IMR-90 (cell line): ENCODE results near the gene PCBP1.

Experiments used
- BHLHE40 ChIP-seq: fragments of 150-350 bp; IDR thresholded peaks from 2 replicates; pipeline ENCODE4 v1.6.1; 2016; ENCODE audit warnings: mild to moderate bottlenecking, low read depth, low read length
- CHD1 ChIP-seq: IDR thresholded peaks from 2 replicates; pipeline ENCODE4 v1.6.1; 2012; ENCODE audit warnings: low read depth, low read length, improper control_type of control experiment
- CTCF ChIP-seq: conservative IDR thresholded peaks from 2 replicates; pipeline ENCODE4 v1.5.1; 2012; ENCODE audit warnings: mild to moderate bottlenecking, low read depth, low read length, improper control_type of control experiment
- ELK1 ChIP-seq: fragments of 150-350 bp; IDR thresholded peaks from 2 replicates; pipeline ENCODE4 v1.6.1; 2016; ENCODE audit warnings: low read depth, mild to moderate bottlenecking, low read length, moderate library complexity, borderline replicate concordance
- MAFK ChIP-seq: IDR thresholded peaks from 2 replicates; pipeline ENCODE4 v1.6.1; 2012; ENCODE audit warnings: low read depth, low read length, improper control_type of control experiment
- MAZ ChIP-seq: IDR thresholded peaks from 2 replicates; pipeline ENCODE4 v1.6.1; 2012; ENCODE audit warnings: low read depth, mild to moderate bottlenecking, low read length, improper control_type of control experiment, moderate library complexity, borderline replicate concordance
- MXI1 ChIP-seq: IDR thresholded peaks from 2 replicates; pipeline ENCODE4 v1.6.1; 2012; ENCODE audit warnings: low read depth, mild to moderate bottlenecking, low read length, moderate library complexity, borderline replicate concordance
- NFE2L2 ChIP-seq: fragments of 150-350 bp; IDR thresholded peaks from 2 replicates; pipeline ENCODE4 v1.6.1; 2016; ENCODE audit warnings: low read depth, mild to moderate bottlenecking, low read length
- POLR2A ChIP-seq: IDR thresholded peaks from 2 replicates; pipeline ENCODE4 v1.6.1; 2012; ENCODE audit warnings: mild to moderate bottlenecking, low read depth, low read length
- RAD21 ChIP-seq: IDR thresholded peaks from 2 replicates; pipeline ENCODE4 v1.6.1; 2012; ENCODE audit warnings: low read length, improper control_type of control experiment
- RFX5 ChIP-seq: IDR thresholded peaks from 2 replicates; pipeline ENCODE4 v1.8.0; 2012; ENCODE audit warnings: low read depth, mild to moderate bottlenecking, low read length, moderate library complexity
- USF2 ChIP-seq: fragments of 150-350 bp; IDR thresholded peaks from 2 replicates; pipeline ENCODE4 v1.6.1; 2017; ENCODE audit warnings: mild to moderate bottlenecking, antibody characterized with exemption, low read length, low read depth

- no peak for TF ChIP-seq USF2
- TF ChIP-seq CTCF, result no peak
- TF ChIP-seq BHLHE40, result no peak
- TF ChIP-seq POLR2A, result no peak
- no peak for TF ChIP-seq ELK1
- no peak for TF ChIP-seq MXI1
- no peak for TF ChIP-seq MAFK
- TF ChIP-seq RFX5, result no peak
- no peak for TF ChIP-seq RAD21
- TF ChIP-seq CHD1, result no peak
- no peak for TF ChIP-seq NFE2L2
- TF ChIP-seq MAZ, result no peak
These were observed 26.0 kb upstream of the PCBP1 start for GRCh38 chr2:70061317-70061716.
